Glomerular endothelial cell (primary cell): ENCODE measurements around the gene EPHA6. TPM values are rescaled to one million over a fixed set of nuclear protein-coding genes. Genes with fewer than 3 reads are reported as not detected.
"Not testable (repeated sequence)": the region's sequence is repeated elsewhere in the genome, so short reads cannot be mapped to it uniquely, and the experiment has no call there.

Experiments
- DNase-seq: peaks from one replicate; pipeline ENCODE4 v3.0.0-alpha.2; 2011; ENCODE audit warnings: low read depth, low spot score; ENCODE audit errors: extremely low read depth
- total RNA-seq: library from RNA; depleted of rRNA; stranded (reverse); fragments of >200 nt; gene quantifications from 2 replicates; pipeline ENCODE4 v1.2.3, GENCODE V29; 2015

EPHA6 gene
- total RNA-seq, 1 donor from 2014 or later: 0.23 TPM

GRCh38 chr3:97552186-97552585, 737.8 kb downstream of the EPHA6 start:
- DNase-seq: no peak

GRCh38 chr3:97575742-97576141, 761.3 kb downstream of the EPHA6 start:
- no peak for DNase-seq

- DNase-seq: no peak
Measured at GRCh38 chr3:97576221-97576620, 761.8 kb downstream of the EPHA6 start.

GRCh38 chr3:97579365-97579764, 765.0 kb downstream of the EPHA6 start:
- DNase-seq: no peak

- DNase-seq: no peak
Measured at GRCh38 chr3:97610626-97611025, 796.2 kb downstream of the EPHA6 start.

- DNase-seq: no peak
Measured at GRCh38 chr3:97612632-97613031, 798.2 kb downstream of the EPHA6 start.

GRCh38 chr3:97613139-97613538, 798.7 kb downstream of the EPHA6 start:
- no peak for DNase-seq

GRCh38 chr3:97620514-97620913, 806.1 kb downstream of the EPHA6 start:
- not testable (repeated sequence) for DNase-seq

- DNase-seq: no peak
Measured at GRCh38 chr3:97636465-97636864, 822.1 kb downstream of the EPHA6 start.

- DNase-seq: no peak
Measured at GRCh38 chr3:97646932-97647331, 832.5 kb downstream of the EPHA6 start.

- DNase-seq: no peak
Measured at GRCh38 chr3:97647441-97647982, 833.1 kb downstream of the EPHA6 start.

GRCh38 chr3:97655971-97656370, 841.6 kb downstream of the EPHA6 start:
- no peak for DNase-seq

GRCh38 chr3:97656638-97657037, 842.2 kb downstream of the EPHA6 start:
- DNase-seq: no peak

GRCh38 chr3:97658668-97659285, 844.4 kb downstream of the EPHA6 start:
- DNase-seq: peak; percentile 2

GRCh38 chr3:97662264-97662663, 847.9 kb downstream of the EPHA6 start:
- DNase-seq: no peak

GRCh38 chr3:97662762-97663161, 848.4 kb downstream of the EPHA6 start:
- DNase-seq: no peak

GRCh38 chr3:97665896-97666295, 851.5 kb downstream of the EPHA6 start:
- DNase-seq: no peak

GRCh38 chr3:97670952-97671351, 856.6 kb downstream of the EPHA6 start:
- DNase-seq: no peak

GRCh38 chr3:97673357-97673997, 859.1 kb downstream of the EPHA6 start:
- no peak for DNase-seq

- DNase-seq: no peak
Measured at GRCh38 chr3:97674461-97674860, 860.1 kb downstream of the EPHA6 start.

GRCh38 chr3:97680210-97680609, 865.8 kb downstream of the EPHA6 start:
- no peak for DNase-seq

- DNase-seq: no peak
Measured at GRCh38 chr3:97680696-97681095, 866.3 kb downstream of the EPHA6 start.
